GM23338 (cell line): Measurements from ENCODE around the gene ANKLE2.

Source experiments
- JUNB ChIP-seq: IDR thresholded peaks from one replicate; pipeline ENCODE4 v1.6.1; 2016; ENCODE audit warnings: antibody characterized with exemption; ENCODE audit not compliant: unreplicated experiment
- ZNF462 ChIP-seq: fragments of 250-450 bp; sonication (Bioruptor Pico); IDR thresholded peaks from 2 replicates; pipeline ENCODE4 v1.5.0; 2020; ENCODE audit warnings: mild to moderate bottlenecking, moderate library complexity

- TF ChIP-seq JUNB (no peak), ZNF462 (no peak)
Observed at GRCh38 chr12:132711080-132711843, 50.4 kb downstream of the ANKLE2 start.
